HepG2 (cell line): ENCODE results near the gene SPAG9. TPM values are rescaled to one million over a fixed set of nuclear protein-coding genes. Genes with fewer than 3 reads are reported as not detected.

Experiments
- ATF1 ChIP-seq: IDR thresholded peaks from 2 replicates; pipeline ENCODE4 v1.6.1; 2016; ENCODE audit warnings: mild to moderate bottlenecking, control low read depth
- BATF2 ChIP-seq: sonication (generic); formaldehyde crosslinking; IDR thresholded peaks from 2 replicates; pipeline ENCODE4 v1.8.0; 2022; ENCODE audit warnings: mild to moderate bottlenecking, missing genetic modification reagents, moderate library complexity
- CCAR2 ChIP-seq: fragments of 200-400 bp; formaldehyde crosslinking; optimal IDR thresholded peaks from 2 replicates; pipeline ENCODE3; 2018; ENCODE audit warnings: low read depth, mild to moderate bottlenecking, low read length, moderate library complexity
- CHD2 ChIP-seq: IDR thresholded peaks from 2 replicates; pipeline ENCODE4 v1.6.1; 2011; ENCODE audit warnings: low read depth, low read length, improper control_type of control experiment
- KDM1A ChIP-seq: IDR thresholded peaks from 2 replicates; pipeline ENCODE4 v1.6.1; 2016; ENCODE audit warnings: missing compliant biosample characterization
- MAZ ChIP-seq, 2 experiments: sonication (generic) in 1 of 2; formaldehyde crosslinking in 1 of 2; IDR thresholded peaks; 2 replicates each; pipeline versions ENCODE4 v1.5.0 to v1.6.1; 2012 to 2020; ENCODE audit warnings: low read depth in 2 of 2, mild to moderate bottlenecking in 2 of 2, borderline replicate concordance in 1 of 2, improper control_type of control experiment in 1 of 2, low read length in 1 of 2, missing genetic modification reagents in 1 of 2, moderate library complexity in 1 of 2
- NFYB ChIP-seq: sonication (generic); formaldehyde crosslinking; IDR thresholded peaks from 2 replicates; pipeline ENCODE4 v1.4.0; 2020; ENCODE audit warnings: missing genetic modification reagents
- PAXIP1 ChIP-seq: sonication (generic); formaldehyde crosslinking; conservative IDR thresholded peaks from 2 replicates; pipeline ENCODE4 v1.4.0; 2020; ENCODE audit warnings: mild to moderate bottlenecking, missing genetic modification reagents, moderate library complexity
- SCMH1 ChIP-seq: sonication (generic); formaldehyde crosslinking; IDR thresholded peaks from 2 replicates; pipeline ENCODE4 v1.9.0; 2021; ENCODE audit warnings: missing genetic modification reagents, mild to moderate bottlenecking, borderline replicate concordance
- SP140L ChIP-seq: sonication (generic); formaldehyde crosslinking; IDR thresholded peaks from 2 replicates; pipeline ENCODE4 v1.4.0; 2020; ENCODE audit warnings: missing genetic modification reagents, borderline replicate concordance
- SRSF9 ChIP-seq: fragments of 200-400 bp; formaldehyde crosslinking; IDR thresholded peaks from 2 replicates; pipeline ENCODE4 v1.6.1; 2018; ENCODE audit warnings: borderline replicate concordance, mild to moderate bottlenecking, low read depth, low read length; ENCODE audit not compliant: insufficient read depth, poor library complexity, severe bottlenecking
- TCF12 ChIP-seq, 2 experiments: fragments of 450-650 bp in 1 of 2; sonication (generic) in 1 of 2; formaldehyde crosslinking in 1 of 2; IDR thresholded peaks; 2 replicates each; pipeline versions ENCODE4 v1.6.1 to v1.8.0; 2017 to 2022; ENCODE audit warnings: antibody characterized with exemption in 1 of 2, mild to moderate bottlenecking in 1 of 2, missing genetic modification reagents in 1 of 2, moderate library complexity in 1 of 2
- THYN1 ChIP-seq: sonication (generic); formaldehyde crosslinking; IDR thresholded peaks from 2 replicates; pipeline ENCODE4 v1.8.1; 2023; ENCODE audit warnings: low read depth, mild to moderate bottlenecking, moderate library complexity, missing genetic modification reagents, borderline replicate concordance
- YEATS4 ChIP-seq: sonication (generic); formaldehyde crosslinking; IDR thresholded peaks from 2 replicates; pipeline ENCODE4 v1.4.0; 2020; ENCODE audit warnings: missing genetic modification reagents, borderline replicate concordance
- ZKSCAN8 ChIP-seq: IDR thresholded peaks from 2 replicates; pipeline ENCODE4 v1.6.1; 2016; ENCODE audit warnings: borderline replicate concordance, missing genetic modification reagents, missing compliant biosample characterization
- ZNF232 ChIP-seq: sonication (generic); formaldehyde crosslinking; IDR thresholded peaks from 2 replicates; pipeline ENCODE4 v1.4.0; 2020; ENCODE audit warnings: missing genetic modification reagents, borderline replicate concordance
- ZNF468 ChIP-seq: sonication (generic); formaldehyde crosslinking; IDR thresholded peaks from 2 replicates; pipeline ENCODE4 v1.8.0; 2022; ENCODE audit warnings: mild to moderate bottlenecking, moderate library complexity, missing genetic modification reagents
- polyA plus RNA-seq, 8 experiments: library from polyadenylated mRNA; depleted of rRNA in 3 of 8; stranded (reverse) in 7 of 8; unstranded in 1 of 8; fragments of >200 nt; fragmentation: Illumina TruSeq in 4 of 8; extraction: Trizol in 4 of 8; gene quantifications; 2 replicates each; pipeline versions ENCODE4 v1.2.1 to v1.2.3, GENCODE V29; 2011 to 2016; ENCODE audit warnings: low read depth in 4 of 8, missing spikeins in 1 of 8, mixed read lengths in 1 of 8; ENCODE audit not compliant: insufficient read depth in 1 of 8
- total RNA-seq, 5 experiments: library from RNA; depleted of rRNA; stranded (reverse); fragments of >200 nt; fragmentation: Illumina TruSeq; extraction: Trizol; gene quantifications; 2 replicates each; pipeline ENCODE4 v1.2.3, GENCODE V29; 2016; ENCODE audit warnings: low read depth in 1 of 5
- TF ChIP-seq, protein P1 (sequence below): sonication (generic); formaldehyde crosslinking; IDR thresholded peaks from 2 replicates; pipeline ENCODE4 v1.5.0; 2020; ENCODE audit warnings: mild to moderate bottlenecking, low read depth, missing genetic modification reagents, borderline replicate concordance
- TF ChIP-seq, protein P2 (sequence below): sonication (generic); formaldehyde crosslinking; IDR thresholded peaks from 2 replicates; pipeline ENCODE4 v1.4.0; 2020; ENCODE audit warnings: missing genetic modification reagents, borderline replicate concordance
- TF ChIP-seq, protein P3 (sequence below): sonication (generic); formaldehyde crosslinking; IDR thresholded peaks from 2 replicates; pipeline ENCODE4 v1.5.1; 2020; ENCODE audit warnings: mild to moderate bottlenecking, missing genetic modification reagents, borderline replicate concordance

Gene SPAG9
- total and polyA plus RNA-seq, 2 of the 13 experiments (the other 11 are each of a cell fraction or from before 2014, with no cell fraction given) = 43.2 to 78.6 TPM

GRCh38 chr17:51165680-51166197 is 45.1 kb upstream of the SPAG9 start (continued):
- TF ChIP-seq BATF2 (CRISPR knock-in tag) = no peak
- TF ChIP-seq, protein P1, sequence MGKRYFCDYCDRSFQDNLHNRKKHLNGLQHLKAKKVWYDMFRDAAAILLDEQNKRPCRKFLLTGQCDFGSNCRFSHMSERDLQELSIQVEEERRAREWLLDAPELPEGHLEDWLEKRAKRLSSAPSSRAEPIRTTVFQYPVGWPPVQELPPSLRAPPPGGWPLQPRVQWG (CRISPR knock-in tag) = no peak
- no peak for TF ChIP-seq ATF1 (CRISPR knock-in tag)
- TF ChIP-seq KDM1A = no peak
- no peak for TF ChIP-seq SCMH1
- TF ChIP-seq CCAR2 = peak; percentile 13
- no peak for TF ChIP-seq THYN1
- no peak for TF ChIP-seq NFYB (CRISPR knock-in tag)
- TF ChIP-seq, protein P2, sequence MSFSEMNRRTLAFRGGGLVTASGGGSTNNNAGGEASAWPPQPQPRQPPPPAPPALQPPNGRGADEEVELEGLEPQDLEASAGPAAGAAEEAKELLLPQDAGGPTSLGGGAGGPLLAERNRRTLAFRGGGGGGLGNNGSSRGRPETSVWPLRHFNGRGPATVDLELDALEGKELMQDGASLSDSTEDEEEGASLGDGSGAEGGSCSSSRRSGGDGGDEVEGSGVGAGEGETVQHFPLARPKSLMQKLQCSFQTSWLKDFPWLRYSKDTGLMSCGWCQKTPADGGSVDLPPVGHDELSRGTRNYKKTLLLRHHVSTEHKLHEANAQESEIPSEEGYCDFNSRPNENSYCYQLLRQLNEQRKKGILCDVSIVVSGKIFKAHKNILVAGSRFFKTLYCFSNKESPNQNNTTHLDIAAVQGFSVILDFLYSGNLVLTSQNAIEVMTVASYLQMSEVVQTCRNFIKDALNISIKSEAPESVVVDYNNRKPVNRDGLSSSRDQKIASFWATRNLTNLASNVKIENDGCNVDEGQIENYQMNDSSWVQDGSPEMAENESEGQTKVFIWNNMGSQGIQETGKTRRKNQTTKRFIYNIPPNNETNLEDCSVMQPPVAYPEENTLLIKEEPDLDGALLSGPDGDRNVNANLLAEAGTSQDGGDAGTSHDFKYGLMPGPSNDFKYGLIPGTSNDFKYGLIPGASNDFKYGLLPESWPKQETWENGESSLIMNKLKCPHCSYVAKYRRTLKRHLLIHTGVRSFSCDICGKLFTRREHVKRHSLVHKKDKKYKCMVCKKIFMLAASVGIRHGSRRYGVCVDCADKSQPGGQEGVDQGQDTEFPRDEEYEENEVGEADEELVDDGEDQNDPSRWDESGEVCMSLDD (CRISPR knock-in tag) = no peak
- no peak for TF ChIP-seq SP140L
- no peak for TF ChIP-seq ZKSCAN8
- no peak for TF ChIP-seq MAZ (IDR thresholded peaks at IDR 0.05; ENCODE audit: borderline replicate concordance, low read depth, low read length)
- TF ChIP-seq MAZ (CRISPR knock-in tag; IDR thresholded peaks at IDR 0.05; ENCODE audit: low read depth) = no peak
- no peak for TF ChIP-seq ZNF232 (CRISPR knock-in tag)
- TF ChIP-seq PAXIP1 (CRISPR knock-in tag) = no peak
- TF ChIP-seq ZNF468 (CRISPR knock-in tag) = no peak; the same call in 1 of the 2 replicates
- TF ChIP-seq, protein P3, sequence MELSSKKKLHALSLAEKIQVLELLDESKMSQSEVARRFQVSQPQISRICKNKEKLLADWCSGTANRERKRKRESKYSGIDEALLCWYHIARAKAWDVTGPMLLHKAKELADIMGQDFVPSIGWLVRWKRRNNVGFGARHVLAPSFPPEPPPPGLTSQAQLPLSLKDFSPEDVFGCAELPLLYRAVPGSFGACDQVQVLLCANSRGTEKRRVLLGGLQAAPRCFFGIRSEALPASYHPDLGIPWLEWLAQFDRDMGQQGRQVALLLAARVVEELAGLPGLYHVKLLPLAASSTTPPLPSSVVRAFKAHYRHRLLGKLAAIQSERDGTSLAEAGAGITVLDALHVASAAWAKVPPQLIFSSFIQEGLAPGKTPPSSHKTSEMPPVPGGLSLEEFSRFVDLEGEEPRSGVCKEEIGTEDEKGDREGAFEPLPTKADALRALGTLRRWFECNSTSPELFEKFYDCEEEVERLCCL = no peak
- TF ChIP-seq YEATS4 (CRISPR knock-in tag) = no peak
- TF ChIP-seq CHD2 = no peak
- TF ChIP-seq SRSF9 = no peak
- TF ChIP-seq TCF12 (IDR thresholded peaks at IDR 0.05) = no peak
- no peak for TF ChIP-seq TCF12 (CRISPR knock-in tag; IDR thresholded peaks at IDR 0.05)
